ENCODE results near the gene FAM3B.

Gene FAM3B

GRCh38 chr21:41369105-41369919 is 52.7 kb downstream of the FAM3B start:
- DNase-seq = no peak

- DNase-seq = no peak
These were observed 53.6 kb downstream of the FAM3B start for GRCh38 chr21:41369920-41370839.

- DNase-seq = no peak
These were observed 54.5 kb downstream of the FAM3B start for GRCh38 chr21:41370840-41371684.

GRCh38 chr21:41371685-41372030 is 55.1 kb downstream of the FAM3B start:
- DNase-seq = no peak

DNA sequence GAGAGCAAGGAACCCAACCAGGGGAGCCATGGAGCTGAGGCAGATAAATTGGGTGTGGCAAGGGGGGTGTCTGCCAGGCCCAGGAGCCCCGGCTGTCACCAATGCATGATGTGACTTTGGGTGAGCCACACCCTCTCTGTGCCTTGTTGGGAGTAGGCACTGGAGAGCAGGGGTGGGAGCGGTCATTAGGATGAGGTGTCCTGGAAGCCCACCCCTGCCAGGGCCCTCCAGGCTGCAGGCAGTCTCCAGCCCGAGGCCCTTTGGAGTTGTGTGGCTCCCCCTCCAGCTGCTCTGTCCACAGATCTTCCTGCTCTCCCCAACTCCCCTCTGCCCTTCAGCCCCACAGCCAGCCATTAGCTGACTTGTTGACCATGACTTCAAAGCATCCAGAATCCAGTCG is 56.7 kb downstream of the FAM3B start:
- DNase-seq = peak; percentile 2

DNA sequence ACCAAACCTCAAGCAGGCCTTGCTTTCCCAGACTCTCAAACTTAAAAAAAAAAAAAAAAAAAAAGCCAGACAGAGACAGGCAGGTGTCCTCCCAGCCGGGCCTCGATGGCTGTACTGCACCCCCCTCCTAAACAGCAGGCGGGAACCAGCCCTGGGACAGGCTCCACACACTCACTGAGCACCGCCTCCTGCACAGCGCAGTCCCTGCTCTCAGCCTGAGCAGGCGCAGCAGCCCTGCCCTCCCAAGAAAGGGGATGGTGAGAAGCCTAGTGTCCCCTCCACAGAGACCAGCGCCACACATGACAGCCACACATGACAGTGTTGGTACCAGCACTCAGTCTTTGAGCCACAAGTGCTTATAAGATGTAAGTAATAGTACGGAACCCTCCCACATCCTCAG is 57.2 kb downstream of the FAM3B start:
- no peak for DNase-seq

DNA sequence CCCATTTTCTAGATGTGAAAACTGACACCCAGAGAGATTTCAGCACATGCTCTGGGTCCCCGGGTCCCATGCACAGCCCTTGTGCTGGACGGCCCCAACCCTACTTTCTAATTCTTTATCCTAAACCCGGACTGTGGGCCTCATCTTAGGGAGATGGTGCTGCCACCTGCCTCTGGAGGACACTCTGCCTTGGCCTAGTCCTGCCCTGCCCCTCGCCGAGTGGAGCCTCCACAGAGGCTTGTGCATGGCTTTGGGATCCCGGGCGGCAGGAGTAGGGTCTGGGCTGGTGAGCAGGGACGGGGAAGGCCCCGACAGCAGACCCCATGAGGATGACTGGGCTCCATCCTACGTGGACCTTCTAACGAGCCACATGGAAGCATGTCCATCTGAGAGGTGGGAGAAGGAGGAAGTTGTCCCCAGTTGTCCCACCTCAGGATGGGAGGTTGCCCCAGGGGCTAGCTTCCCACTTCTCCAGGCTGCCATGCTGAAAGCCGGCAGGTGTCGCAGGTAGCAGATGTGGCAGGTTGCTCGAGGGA is 57.6 kb downstream of the FAM3B start:
- DNase-seq = peak; percentile 9

- peak; percentile 1 for DNase-seq
These were observed 58.4 kb downstream of the FAM3B start for GRCh38 chr21:41374867-41375533.

DNA sequence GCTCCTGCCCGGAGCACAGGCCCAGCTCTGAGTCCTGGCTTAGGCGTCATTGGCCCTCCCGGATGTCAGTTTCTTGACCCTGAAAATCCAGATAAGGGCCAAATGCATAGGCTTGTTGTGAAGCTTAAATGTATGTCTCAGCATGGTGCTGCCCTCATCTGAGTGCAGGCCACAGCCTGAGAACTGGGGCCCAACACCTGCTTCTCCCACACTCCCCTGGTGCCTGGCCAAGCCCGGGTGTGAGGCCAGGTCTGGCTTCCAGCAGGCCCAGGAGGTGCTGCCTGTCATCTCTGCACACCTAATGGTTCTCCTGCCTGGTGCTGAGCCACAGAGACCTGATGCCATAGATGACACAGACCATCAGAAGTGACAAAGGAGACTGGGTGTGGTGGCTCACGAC is 59.3 kb downstream of the FAM3B start:
- no peak for DNase-seq

GRCh38 chr21:41377715-41378114 is 61.1 kb downstream of the FAM3B start:
- no peak for DNase-seq

DNA sequence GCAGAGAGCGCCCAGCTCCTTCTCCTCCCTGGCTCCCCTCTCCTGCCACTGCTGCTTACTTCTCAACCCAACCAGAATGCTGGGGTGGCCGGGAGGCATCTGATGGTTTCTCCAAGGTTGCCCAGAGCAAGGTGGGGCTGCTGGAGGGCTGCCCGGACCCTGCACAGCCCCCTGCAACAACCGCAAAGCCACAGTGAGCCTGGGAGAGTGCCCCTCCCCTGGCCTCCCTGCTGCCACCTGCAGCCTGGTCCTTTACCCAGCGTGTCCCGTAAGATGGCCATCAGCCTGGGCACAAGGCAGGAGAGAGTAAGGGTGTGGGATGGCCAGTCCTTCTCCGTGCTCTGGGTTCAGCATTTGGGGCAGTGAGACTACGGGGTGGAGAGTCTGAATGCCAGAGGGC is 62.2 kb downstream of the FAM3B start:
- no peak for DNase-seq

- DNase-seq = no peak
These were observed 63.3 kb downstream of the FAM3B start for GRCh38 chr21:41379901-41380300.

DNA sequence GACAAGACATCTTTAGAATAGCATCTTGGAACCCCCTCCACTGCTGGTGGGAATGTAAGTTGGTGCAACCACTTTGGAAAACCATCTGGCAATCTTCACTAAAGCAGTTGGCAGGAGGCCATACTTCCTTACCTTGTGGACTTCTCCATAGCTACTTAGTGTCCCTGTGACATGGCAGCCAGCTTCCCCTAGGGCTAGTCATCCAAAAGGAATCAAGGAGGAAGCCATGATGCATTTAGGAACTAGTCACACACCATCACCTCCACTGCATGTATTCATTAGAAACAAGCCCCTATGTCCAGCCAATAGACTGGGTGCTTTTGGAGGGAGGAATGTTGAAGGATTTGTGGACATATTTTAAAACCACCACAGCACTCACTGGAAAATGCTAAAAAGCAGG is 65.1 kb downstream of the FAM3B start:
- no peak for DNase-seq

DNA sequence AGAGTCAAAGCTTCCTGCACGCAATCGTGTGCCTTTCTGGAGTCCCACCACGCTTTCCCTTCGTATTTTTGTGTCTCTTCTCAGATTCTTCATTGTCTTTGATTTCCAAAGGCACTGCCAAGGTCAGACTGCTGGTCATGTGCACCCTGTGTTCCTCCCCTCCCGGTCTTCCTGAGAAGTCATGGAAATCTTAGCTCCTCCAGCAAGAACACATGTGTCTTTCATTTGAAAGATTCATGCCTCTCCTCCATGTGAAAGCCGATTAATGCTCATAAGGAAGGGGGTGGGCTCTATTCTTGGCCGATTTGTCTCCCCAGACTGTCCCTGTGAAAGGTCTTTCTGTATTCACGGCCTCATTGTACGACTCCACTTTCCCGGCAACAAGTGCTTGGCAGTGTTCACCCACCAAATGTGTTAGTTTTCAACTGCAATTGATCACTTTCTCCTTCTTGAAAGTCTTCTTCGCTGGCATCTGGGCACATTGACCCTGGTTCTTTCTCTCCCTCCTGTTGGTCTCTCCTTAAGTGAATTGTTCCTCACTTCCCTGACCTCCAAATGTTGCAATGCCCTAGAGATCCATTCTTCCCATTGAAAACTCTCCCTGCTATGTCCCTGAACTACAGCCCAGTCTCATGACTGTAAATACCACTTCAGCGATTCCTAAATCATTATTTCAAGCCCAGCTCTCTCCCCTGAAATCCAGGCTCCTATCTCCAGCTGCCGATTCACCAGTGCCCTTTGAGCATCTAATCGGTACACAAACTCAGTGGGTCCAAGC is 70.6 kb downstream of the FAM3B start:
- DNase-seq = no peak

DNA sequence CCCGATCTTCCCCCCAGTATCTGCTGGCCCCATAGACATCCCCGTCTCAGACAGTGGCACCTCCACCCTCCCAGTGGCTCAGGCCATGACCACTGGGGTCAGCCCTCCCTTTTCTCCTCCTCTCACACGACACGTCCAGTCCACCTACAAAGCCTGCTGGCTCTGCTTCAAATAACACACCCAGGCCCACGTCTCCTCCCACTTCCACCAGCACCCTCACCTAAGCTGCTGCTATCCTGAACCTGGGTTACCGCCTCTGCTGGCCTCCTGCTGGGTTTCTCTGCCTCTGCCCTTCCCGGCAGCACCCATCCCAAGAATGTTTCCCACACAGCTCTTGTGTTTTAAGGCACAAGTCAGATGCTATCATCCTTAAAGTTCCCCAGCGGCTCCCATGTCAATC is 71.2 kb downstream of the FAM3B start:
- no peak for DNase-seq

GRCh38 chr21:41388259-41388658 is 71.7 kb downstream of the FAM3B start:
- no peak for DNase-seq

DNA sequence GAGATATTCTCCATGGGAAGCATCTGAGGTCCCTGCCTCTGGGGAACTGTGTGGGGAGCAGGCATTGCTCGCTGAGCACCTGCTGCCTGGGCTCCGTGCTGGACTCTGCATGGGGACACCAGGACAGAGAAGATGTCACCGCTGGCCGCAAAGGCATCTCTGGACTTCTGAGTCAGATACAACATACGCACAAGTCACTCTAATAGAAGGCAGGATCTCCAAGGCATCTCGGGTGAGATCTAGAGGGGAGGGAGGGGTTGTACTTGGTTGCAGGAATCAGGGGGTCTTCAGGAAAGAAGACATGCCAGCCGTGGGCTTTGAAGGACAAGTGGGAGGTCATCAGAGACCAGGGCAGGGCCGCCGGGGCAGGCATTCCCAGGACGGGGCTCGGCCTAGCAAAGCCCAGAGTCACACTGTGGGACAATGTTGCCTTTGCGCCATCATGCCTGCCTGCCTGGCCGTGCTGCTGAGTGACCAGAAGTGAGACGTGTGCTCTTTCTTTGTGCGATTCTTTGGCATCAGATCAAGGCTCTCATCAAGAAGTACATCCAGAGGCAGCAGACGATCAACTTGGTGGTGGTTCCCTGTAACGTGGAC is 73.5 kb downstream of the FAM3B start:
- DNase-seq = no peak

DNA sequence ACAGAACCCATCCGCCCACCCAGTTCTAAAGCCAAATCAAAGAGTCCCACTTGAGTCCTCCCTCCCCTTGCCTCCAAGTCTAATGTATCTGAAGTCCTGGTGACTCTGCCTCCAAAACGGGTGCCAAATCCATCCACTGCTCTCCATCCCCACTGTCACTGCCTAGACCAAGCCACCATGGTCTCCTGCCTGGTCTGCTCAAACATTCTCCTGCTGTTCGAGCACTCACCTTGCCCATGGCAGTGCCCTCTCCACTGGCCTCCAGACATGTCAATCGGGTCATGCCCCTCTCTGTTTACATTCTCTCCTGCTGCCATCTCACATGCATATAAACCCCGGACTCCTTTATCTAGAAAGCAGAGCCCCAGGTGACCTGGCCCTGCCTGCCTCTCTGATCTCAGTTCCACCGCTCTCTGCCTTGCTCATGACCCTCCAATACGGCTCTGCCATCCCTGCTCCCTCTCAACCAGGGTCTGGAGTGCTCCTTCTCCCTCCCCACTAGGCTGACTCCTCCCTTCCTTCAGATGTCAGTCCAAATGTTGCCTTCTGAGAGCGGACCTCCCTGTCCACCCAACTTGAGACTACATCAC is 77.4 kb downstream of the FAM3B start:
- DNase-seq = no peak

GRCh38 chr21:41396558-41397075 is 80.0 kb downstream of the FAM3B start:
- no peak for DNase-seq

DNA sequence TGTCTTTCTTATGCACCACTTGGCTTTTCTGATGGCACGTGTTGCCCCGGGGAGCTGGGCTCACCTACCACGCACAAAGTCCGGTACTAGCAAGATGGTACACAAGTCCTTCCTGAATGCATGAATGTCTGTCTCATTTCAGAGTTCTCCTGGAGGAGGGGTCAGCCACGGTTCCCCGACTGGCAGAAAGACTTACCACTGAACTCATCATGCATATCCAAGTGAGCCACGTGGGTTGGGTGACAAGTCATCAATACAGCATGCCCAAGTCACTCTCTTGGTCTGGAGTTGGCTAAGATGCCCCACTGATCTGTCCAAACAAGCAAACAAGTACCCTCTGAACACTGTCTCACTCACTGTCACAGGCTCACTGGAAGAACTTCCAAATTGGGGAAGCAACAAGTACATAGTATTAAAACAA is 80.9 kb downstream of the FAM3B start:
- no peak for DNase-seq

Measured in right hindlimb (tissue), 1 donor.